GM21619 (cell line): ENCODE measurements around the gene MRPL20.
"Not testable (repeated sequence)": the region's sequence is repeated elsewhere in the genome, so short reads cannot be mapped to it uniquely, and the experiment has no call there.

Experiments
- ATAC-seq: cut with Tn5 transposase; IDR thresholded peaks from one replicate; pipeline ENCODE4 v1.9.1; 2021; ENCODE audit not compliant: unreplicated experiment

The MRPL20 gene

GRCh38 chr1:1411626-1412025, 4.5 kb upstream of the MRPL20 start:
- ATAC-seq, result no peak

- ATAC-seq, result not testable (repeated sequence)
Observed at GRCh38 chr1:1410238-1410637, 3.1 kb upstream of the MRPL20 start.

DNA sequence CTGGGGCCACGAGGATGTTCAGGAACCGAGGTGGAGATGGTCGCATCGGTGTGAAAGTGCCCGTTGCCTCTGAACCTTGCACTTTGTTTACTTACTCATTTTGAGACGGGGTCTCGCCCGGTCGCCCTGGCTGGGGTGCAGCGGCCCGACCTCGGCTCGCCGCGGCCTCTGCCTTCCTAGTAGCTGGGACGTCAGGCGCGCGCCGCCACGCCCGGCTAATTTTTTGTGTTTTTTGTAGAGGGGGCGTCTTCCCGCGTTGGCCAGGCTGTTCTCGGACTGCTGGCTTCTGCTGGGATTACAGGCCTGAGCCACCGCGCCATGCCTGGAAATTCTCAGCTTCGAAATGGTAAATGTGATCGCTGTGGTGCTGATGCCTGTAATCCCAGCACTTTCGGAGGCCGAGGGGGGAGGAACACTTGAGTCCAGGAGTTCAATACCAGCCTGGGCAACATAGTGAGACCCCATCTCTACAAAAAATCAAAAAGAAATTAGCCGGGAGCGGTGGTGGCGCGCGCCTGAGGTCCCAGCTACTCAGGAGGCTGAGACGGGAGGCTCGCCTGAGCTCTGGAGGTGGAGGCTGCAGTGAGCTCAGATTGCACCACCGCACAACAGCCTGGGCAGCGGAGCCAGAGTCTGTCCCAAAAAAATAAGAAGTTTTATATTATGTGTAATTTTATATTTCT, 684 bp upstream of the MRPL20 start:
- ATAC-seq, result no peak

GRCh38 chr1:1406101-1406820, 832 bp downstream of the MRPL20 start:
- ATAC-seq, result no peak

DNA sequence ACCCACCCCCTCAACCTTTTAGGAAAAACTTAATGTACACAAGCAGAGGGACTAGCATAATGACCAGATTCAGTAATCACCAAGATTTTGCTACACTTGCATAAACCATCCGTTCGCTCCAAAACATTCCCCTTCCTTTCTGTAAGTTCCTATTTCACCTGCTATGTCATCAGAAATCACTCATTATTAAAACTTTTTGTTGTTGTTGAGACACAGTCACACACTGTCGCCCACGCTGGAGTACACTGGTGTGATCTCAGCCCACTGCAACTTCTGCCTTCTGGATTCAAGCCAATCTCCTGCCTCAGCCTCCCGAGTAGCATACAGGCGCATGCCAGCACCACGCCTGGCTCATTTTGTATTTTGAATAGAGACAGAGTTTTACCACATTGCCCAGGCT, 3.4 kb downstream of the MRPL20 start:
- no peak for ATAC-seq

- not testable (repeated sequence) for ATAC-seq
Observed at GRCh38 chr1:1402901-1403392, 4.1 kb downstream of the MRPL20 start.

GRCh38 chr1:1402072-1402900, 4.8 kb downstream of the MRPL20 start:
- ATAC-seq, result no peak

GRCh38 chr1:1401457-1402010, 5.6 kb downstream of the MRPL20 start:
- no peak for ATAC-seq

- no peak for ATAC-seq
Observed at GRCh38 chr1:1400576-1401456, 6.3 kb downstream of the MRPL20 start.

DNA sequence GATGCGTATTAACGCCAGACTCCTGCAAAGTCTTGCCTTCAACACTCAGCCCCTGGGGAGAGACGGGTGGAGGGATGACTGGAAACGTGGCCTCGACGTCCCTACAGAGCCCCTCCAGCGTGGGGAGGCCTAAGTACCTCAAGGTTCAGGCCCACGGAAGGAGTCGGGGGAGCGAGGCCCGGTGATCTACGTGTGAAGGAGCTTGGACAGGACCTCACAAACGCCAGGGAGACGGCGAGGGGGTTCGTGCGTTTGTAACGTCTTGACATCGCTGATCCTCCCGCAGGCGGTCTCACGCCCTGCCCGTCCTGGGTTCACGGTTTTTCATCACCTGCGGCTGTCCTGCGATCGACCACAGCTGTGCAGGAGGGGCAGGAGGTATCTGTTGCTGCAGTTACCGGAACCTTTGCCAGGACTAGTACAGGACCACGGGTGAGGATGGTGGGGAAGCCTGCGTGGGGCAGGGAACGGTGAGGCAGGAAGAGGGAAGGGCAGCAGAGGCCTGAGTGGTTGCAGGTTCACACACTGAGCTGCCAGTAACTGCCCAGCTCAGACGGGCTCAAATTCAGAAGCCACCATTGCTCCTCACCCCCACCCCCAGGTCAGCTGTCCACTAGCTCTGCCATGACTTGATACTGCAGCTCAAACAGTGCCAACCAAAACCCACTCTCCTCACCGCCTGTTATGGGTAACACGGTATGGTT, 7.1 kb downstream of the MRPL20 start:
- peak; percentile 6 for ATAC-seq

- peak; percentile 93 for ATAC-seq
Observed at GRCh38 chr1:1399187-1399871, 7.8 kb downstream of the MRPL20 start, which contains the start of gene CCNL2. Gene CCNL2 (minus strand): TSS chr1:1399335. CDS start chr1:1399306, 29 bp downstream.

DNA sequence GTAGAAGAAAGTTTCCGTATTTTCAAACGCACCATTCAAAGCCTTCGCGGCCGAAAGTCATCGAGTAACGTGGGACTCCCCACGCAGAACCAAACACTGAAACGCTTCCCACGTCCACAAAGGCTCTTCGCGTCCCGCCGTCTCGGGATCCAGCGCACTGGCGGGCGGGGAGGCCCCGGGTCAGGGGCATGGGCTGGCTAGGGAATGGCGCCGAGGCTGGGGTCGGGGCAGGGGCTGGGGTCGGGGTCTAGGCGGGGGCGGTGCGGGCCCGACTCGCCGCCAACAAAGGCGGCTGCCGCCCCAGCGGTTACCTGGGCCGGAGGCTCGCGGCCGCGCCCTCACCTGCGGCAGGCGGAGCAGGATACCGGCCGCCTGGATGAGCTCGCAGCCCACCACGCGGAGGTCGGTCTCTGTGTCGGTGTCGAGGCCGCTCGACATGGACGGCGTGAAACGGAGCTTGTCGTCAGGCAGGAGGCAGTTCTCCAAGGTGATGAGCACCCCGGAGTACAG, 8.4 kb downstream of the MRPL20 start:
- ATAC-seq, result no peak

DNA sequence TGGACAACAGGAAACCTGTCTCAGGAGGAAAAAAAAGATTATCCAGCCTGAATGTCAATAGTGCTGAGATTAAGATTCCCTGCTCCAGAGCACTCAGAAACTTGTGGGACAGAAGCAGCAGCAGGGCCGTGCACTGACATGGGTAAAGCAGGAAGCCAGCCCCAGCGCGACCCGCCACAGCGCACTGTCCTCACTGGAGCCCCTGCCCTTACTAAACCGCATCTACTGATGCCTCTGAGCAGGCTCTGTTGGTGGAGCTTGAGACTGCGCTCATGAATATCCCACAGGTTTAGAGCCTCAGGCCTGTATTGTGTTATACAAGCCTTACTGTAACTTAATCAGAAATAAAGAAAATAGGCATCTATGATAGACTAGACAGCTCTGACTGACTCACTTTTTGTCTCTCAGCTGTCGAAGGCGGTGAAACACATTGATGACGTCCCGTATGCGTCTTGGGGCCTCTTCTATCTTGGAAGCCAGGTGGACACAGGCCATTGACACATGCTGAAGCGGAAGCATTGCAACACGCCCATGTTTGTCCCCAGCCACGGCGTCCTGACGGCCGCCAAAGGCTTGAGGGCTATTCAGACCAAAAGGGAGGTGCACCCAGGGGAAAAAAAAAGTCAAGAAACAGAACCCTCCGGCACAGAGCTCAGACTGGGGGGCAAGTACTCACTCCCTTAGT, 9.1 kb downstream of the MRPL20 start:
- no peak for ATAC-seq

- no peak for ATAC-seq
Observed at GRCh38 chr1:1395166-1395565, 11.9 kb downstream of the MRPL20 start.

- ATAC-seq, result no peak
Observed at GRCh38 chr1:1394116-1394515, 13.0 kb downstream of the MRPL20 start.

DNA sequence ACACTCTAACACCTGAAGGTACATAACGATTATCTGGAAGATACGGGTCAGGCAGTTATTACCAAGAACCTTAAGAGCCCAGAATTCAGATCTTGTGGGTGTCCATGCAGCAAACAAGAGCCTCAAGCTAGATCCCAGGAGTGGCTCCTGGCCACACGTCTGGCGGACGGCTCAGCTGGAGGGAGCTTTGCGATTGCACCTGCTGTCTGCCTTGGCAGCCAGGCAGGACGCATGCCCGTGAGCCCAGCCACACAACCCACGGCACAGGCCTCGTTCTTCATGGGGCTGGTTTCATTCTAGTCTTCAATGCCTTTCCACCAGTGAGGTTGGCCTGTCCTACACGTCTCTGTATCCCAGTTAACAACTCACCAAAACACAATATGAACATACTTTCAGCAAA, 13.7 kb downstream of the MRPL20 start:
- no peak for ATAC-seq

GRCh38 chr1:1393014-1393413, 14.1 kb downstream of the MRPL20 start:
- ATAC-seq, result no peak

DNA sequence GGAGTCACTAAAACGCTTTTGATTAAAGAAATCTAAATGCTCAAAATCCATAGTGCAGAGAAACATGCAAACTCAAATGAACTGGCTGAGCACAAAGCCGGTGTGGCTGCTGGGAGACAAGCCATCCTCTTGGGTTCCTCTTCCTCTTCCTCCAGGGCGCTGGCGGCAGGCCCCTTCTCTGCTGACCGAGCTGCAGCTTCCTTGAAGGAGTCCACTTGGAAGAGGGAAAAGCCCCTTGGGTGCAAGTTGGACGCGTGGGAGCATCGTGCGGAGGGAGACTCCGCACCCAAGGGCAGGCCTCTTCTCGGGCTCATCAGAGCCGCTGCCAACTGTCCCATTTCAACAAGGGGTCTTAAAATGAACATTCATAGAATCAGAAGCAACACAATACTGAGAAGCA, 15.9 kb downstream of the MRPL20 start:
- ATAC-seq, result no peak
